Amniotic epithelial cell (primary cell): ENCODE results near the gene WBP1.

Source experiments
- DNase-seq: peaks from one replicate; pipeline ENCODE4 v3.0.0-alpha.2; 2010; ENCODE audit warnings: low read depth

The WBP1 gene

DNA sequence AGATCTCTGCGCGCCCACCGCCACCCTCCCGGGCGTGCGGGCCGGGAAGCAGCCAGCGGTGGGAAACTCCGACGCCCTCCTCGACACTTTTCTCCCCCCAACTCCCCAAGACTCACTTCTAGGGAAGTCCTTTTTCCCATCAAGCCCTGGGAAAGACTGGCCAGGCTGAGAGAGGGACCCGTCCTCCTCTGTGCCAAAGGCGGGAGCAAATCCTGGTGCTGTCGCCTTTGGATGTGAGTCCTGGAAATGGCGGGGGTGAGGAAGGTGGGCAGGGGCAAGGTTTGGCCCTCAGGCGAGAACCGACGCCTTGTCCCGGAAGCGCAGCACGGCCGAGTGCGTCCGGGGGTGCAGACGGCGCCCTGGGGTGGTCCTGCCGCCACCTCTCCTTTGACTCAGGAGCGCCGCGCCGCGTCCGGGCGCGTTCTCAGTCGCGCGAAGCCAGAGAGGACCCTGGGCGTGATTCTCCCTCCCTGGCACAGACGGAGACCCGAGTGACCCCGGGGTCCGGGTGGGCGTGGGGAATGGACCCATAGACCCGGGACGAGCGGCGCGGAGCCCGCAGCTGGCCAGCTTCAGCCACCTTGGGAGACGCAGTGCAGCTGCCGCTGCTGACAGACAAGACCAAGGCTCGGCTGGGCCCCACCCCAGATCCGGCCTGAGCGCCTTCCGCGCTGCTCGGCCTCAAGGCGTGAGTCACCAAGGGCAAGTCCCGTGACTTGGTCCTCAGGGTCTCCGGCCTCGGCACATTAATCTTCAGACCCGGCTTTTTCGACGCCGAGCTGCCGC, 44.7 kb downstream of the WBP1 start:
- DNase-seq, result peak; percentile 85

DNA sequence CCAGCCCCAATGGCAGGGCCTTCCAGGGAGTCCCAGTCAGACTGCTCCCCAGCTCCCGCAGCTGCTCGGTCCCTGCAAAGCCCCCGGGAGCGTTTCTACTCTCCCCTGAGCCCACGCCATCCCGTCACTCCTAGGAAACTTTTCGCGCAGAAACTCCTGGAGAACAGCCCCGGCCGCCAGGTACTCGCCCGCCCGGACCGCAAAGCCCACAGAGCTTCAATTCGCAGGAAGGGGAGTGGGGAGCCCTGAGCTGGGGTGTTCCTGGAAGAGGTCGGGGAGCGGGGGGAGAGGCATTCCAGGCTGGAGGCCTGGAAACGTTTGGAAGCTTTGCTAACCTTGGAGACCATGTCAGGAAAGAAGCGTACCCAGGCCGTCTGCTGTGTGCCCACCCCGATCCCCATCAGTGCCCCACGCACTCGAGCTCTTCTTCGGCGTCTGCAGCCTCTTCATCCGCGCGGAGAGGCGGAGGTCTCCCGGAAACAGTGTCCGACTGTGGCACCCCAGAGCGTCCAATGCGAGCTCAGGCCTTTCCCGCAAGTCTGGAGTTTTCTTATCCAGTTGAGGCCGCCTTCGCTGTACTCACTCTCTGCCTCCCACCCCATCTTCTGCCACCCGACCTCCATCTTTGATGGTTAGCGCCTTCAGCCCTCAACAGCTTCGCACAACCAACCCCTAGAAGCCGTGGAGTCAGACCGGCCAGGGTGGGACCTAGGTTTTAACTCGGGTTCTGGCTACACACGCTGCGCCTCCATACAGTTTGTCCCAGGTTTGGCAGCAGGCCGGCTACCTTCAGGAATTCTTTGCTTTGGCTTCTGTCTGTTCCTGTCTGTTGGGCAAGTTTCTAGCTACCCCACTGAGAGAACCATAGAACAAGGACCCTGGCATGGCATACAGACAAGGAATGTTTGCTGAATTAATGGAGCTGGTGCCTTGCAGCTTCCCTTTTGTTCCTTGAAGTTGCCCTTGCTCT, 45.6 kb downstream of the WBP1 start:
- peak; percentile 44 for DNase-seq

DNA sequence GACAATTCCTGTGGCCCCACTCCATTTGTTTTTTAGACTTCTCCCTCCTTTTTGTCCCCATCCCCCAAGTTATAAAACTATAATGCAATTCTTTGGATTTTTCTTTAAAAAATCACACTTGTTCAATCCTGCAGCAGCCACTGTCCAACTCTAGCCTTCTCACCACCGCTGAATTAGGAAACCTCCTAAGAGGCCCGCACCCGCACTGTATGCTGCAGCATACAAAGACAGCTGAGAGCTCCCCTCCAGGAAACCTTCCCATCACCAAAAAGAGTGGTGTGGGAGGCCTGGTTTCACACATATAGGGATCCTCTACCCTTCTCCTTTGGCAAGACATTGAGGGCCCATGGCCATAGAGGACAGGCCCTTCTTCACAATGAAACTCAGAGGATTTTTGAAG, 46.4 kb downstream of the WBP1 start:
- no peak for DNase-seq

DNA sequence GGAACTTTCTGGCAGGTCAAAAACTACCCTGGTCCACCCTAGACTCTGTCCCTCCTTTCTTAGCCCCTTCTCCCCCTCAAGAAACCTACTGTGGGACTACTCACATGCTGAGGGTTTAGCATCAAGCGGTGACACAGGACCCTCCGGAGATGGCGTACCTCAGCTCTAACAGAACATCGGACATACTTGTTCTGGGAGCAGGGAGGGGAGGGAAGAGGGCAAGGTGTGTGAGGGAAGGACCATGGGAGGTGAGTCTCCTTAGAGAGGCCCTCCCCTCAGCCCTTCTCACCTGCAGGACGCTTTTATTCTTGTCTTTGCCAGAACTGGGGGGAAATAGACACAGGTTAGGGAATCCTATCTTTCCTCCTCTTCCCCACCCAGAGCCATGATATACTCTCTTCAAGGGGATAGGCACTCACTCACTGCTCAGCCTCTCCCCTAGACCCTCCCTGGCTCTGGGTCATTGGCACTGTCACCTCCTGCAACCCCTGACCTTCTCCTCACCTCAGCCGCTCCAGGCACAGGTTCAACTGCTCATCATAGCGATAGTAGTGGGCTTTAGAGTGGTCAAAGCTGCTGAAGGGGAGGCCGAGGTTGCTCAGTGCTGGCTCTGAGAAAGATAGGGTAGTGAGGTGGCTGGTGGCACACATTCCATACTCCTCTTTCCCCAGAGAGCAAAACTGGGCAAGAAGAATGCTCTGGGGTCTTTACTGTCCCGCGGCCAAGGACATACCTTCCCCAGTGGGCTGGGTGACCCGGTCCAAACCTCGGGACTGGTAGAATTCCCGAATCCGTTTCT, 47.4 kb downstream of the WBP1 start:
- no peak for DNase-seq

DNA sequence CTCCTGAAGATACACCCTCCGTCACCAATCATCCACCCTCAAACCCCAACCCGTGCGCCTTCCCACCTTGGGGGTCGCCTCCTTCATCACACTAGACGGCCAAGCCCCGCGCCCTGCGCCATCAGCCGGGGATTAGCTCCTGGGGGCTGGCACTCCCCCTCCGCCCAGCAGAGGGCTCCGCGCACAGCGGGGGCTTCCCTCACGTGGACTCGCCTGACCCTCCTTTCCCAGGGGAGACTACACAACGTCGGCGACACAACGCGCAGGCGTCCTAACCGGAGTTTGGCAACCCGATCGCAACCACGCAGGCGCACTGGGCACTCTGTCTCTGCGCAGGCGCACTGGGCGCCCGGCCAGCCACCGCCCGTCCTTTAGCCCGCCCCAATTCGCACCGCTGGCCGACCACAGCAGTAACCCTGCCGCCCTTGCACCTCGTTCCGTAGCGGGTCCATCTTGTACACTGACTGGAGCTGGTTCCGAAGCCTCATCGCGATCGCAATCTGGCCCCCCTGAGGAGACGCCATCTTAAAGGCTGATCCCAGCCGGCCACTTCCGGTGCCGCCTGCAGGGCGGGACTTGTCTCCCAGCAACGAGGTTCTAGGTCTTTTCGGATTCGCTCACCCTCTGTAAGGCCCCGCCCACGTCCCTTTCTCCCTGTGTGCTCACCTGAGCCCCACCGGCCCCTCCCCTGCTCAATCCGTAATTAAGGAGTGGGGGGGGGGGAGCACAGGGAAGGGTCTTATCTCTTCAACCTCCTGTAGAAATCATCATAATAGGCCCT, 49.1 kb downstream of the WBP1 start, which contains the start of gene PCGF1:
PCGF1 (minus strand) TSS at position 551 of the 781 bp plus-strand sequence; CDS start at position 524, 27 bp downstream.
- DNase-seq, result peak; percentile 95

DNA sequence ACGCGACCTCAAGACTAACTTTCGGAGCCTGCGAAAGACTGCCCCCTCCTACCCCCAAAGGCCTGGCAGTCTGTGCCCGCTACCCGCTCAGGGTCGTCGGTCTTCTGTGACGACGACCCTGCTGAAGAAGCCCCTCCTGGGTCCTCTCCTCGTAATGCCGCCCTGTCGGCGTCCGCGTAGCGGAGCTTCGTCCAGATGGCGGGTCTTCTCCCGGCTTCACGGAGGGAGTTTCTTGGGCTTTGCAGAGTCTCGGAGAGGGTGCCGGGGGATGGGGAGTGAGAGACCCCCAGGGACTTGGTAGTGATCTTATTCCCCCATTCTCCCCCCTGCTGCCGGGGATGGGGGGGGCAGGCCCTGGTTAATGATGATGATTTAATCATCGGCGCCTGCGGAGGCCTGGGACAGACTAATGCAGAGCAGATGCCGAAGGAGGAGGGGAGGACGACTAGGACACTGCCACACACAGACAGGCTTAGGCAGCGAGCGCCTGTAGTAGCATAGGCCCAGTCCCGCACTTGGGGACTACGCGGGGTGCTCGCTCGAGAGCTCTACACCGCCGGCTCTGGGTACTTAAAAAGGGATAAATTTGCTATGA, 49.8 kb downstream of the WBP1 start:
- DNase-seq, result no peak

DNA sequence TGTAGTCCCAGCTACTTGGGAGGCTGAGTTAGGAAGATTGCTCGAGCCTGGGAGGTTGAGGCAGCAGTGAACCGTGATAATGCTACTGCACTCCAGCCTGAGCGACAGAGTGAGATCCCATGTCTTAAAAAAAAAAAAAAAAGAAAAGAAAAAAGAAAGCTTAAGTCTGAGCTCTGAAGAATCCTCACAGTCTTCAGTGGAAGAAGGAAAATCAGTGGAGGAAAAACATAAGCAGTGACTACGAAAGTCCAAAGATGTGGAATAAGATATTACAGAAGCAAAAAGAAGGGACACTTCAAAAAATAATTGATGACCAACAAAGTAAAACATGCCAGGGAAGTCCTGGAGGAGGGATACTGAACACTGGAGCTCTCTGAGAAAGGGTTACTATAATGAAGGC, 52.0 kb downstream of the WBP1 start:
- DNase-seq, result no peak
